ENCODE measurements around the gene FOXK1.
A peak's percentile ranks its signal among the peaks of the same experiment; 100 is the strongest.

Gene FOXK1

GRCh38 chr7:4657640-4658417 lies 24.3 kb upstream of the FOXK1 start:
- Histone ChIP-seq H3K27me3 (ENCODE audit: insufficient read depth, poor library complexity, severe bottlenecking) (no peaks in the 10 kb centered on the region), H3K27ac (ENCODE audit: poor library complexity, severe bottlenecking) (no peak overlapping the region), H3K9me3 (ENCODE audit: severe bottlenecking) (peaks cover 3% of the 10 kb centered on the region), H3K4me1 (ENCODE audit: insufficient read depth, poor library complexity, severe bottlenecking) (peaks cover 5% of the 10 kb centered on the region), H3K4me3 (ENCODE audit: severe bottlenecking) (no peak overlapping the region), H3K36me3 (ENCODE audit: low read depth) (no peaks in the 10 kb centered on the region)
- DNase-seq (ENCODE audit: low spot score): no peak
- ATAC-seq (ENCODE audit: low read depth): no peak
- TF ChIP-seq CTCF (IDR thresholded peaks at IDR 0.05; ENCODE audit: poor library complexity, severe bottlenecking): no peak

GRCh38 chr7:4659551-4660286 lies 22.4 kb upstream of the FOXK1 start:
- Histone ChIP-seq H3K36me3 (ENCODE audit: low read depth) (no peaks in the 10 kb centered on the region), H3K27me3 (ENCODE audit: insufficient read depth, poor library complexity, severe bottlenecking) (no peaks in the 10 kb centered on the region), H3K4me3 (ENCODE audit: severe bottlenecking) (no peak overlapping the region), H3K27ac (ENCODE audit: poor library complexity, severe bottlenecking) (no peak overlapping the region), H3K9me3 (ENCODE audit: severe bottlenecking) (peaks cover 3% of the 10 kb centered on the region), H3K4me1 (ENCODE audit: insufficient read depth, poor library complexity, severe bottlenecking) (peaks cover 5% of the 10 kb centered on the region)
- no peak for DNase-seq (ENCODE audit: low spot score)
- no peak for TF ChIP-seq CTCF (IDR thresholded peaks at IDR 0.05; ENCODE audit: poor library complexity, severe bottlenecking)
- ATAC-seq (ENCODE audit: low read depth): no peak

- ATAC-seq (ENCODE audit: low read depth): peak; percentile 23; the same call in 2 of the 3 replicates
- no peak overlapping the region for H3K4me3 ChIP-seq (ENCODE audit: severe bottlenecking)
These were observed 20.2 kb upstream of the FOXK1 start for GRCh38 chr7:4661871-4662270.

GRCh38 chr7:4663239-4664018 lies 18.7 kb upstream of the FOXK1 start:
- H3K9me3 ChIP-seq (ENCODE audit: severe bottlenecking): peaks cover 3% of the 10 kb centered on the region
- ATAC-seq (ENCODE audit: low read depth) (no peak), DNase-seq (ENCODE audit: low spot score) (no peak)
- no peak overlapping the region for H3K4me3 ChIP-seq (ENCODE audit: severe bottlenecking)
- no peak for TF ChIP-seq CTCF (IDR thresholded peaks at IDR 0.05; ENCODE audit: poor library complexity, severe bottlenecking)
- peaks cover 11% of the 10 kb centered on the region for H3K4me1 ChIP-seq (ENCODE audit: insufficient read depth, poor library complexity, severe bottlenecking)
- H3K36me3 ChIP-seq (ENCODE audit: low read depth): no peaks in the 10 kb centered on the region
- no peak overlapping the region for H3K27ac ChIP-seq (ENCODE audit: poor library complexity, severe bottlenecking)
- H3K27me3 ChIP-seq (ENCODE audit: insufficient read depth, poor library complexity, severe bottlenecking): no peaks in the 10 kb centered on the region

More at GRCh38 chr7:4661871-4662270, 20.2 kb upstream of the FOXK1 start:
- no peak overlapping the region for H3K27ac ChIP-seq (ENCODE audit: poor library complexity, severe bottlenecking)
- H3K27me3 ChIP-seq (ENCODE audit: insufficient read depth, poor library complexity, severe bottlenecking): no peaks in the 10 kb centered on the region
- DNase-seq (ENCODE audit: low spot score): no peak
- no peaks in the 10 kb centered on the region for H3K36me3 ChIP-seq (ENCODE audit: low read depth)
- no peak for TF ChIP-seq CTCF (IDR thresholded peaks at IDR 0.05; ENCODE audit: poor library complexity, severe bottlenecking)
- peaks cover 3% of the 10 kb centered on the region for H3K9me3 ChIP-seq (ENCODE audit: severe bottlenecking)
- peaks cover 11% of the 10 kb centered on the region for H3K4me1 ChIP-seq (ENCODE audit: insufficient read depth, poor library complexity, severe bottlenecking)
